Measurements from ENCODE around the gene TRAPPC3L.
A peak's percentile ranks its signal among the peaks of the same experiment; 100 is the strongest.
"Not testable (repeated sequence)": the region's sequence is repeated elsewhere in the genome, so short reads cannot be mapped to it uniquely, and the experiment has no call there.

TRAPPC3L gene

GRCh38 chr6:116500969-116501433 is 44.5 kb downstream of the TRAPPC3L start:
- H3K4me3 ChIP-seq (ENCODE audit: low read depth, low read length): no peak overlapping the region
- in situ Hi-C loops (cut with HindIII; ENCODE audit: low pct_ligation_motif_present, low sequenced_read_pairs): no loop called here
- peak; percentile 21 for DNase-seq
- H3K27me3 ChIP-seq (replicated peaks): no peaks in the 10 kb centered on the region
- TF ChIP-seq CTCF (IDR thresholded peaks at IDR 0.05; ENCODE audit: low read depth, low read length, missing control alignments): no peak
- no peak overlapping the region for H3K27ac ChIP-seq
- H3K36me3 ChIP-seq (replicated peaks): no peaks in the 10 kb centered on the region

DNA sequence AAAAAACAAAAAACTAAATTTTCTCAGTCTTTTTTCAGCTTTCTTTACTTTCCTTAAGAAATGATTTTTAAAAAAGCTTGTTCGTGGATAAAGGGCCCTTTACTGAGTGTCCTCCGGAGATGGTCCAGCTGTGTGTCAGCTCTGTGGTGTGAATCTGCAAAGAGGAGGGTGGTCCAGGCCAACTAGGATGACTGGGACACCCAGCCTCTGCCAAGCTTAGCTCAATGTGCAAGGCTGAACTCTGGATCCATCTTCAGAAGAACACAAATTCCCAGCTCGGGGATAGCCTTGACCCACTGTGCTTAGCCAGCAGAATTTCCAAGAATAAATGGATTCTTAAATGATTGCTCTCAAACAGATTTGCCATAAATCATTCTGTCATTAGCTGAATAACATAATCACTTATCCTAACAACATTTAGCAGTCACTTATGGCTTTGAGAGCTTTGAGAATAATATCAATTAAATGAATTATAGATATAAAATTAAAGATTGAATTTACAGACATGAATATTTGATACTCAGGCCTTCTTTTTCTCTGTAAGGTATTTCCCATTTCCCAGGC is 48.3 kb downstream of the TRAPPC3L start:
- in situ Hi-C loops (cut with HindIII; ENCODE audit: low pct_ligation_motif_present, low sequenced_read_pairs): no loop called here
- TF ChIP-seq CTCF (IDR thresholded peaks at IDR 0.05; ENCODE audit: low read depth, low read length, missing control alignments): no peak
- DNase-seq: no peak

GRCh38 chr6:116495161-116495560 is 50.3 kb downstream of the TRAPPC3L start:
- DNase-seq; H3K4me3 ChIP-seq (ENCODE audit: low read depth, low read length); H3K27ac ChIP-seq; H3K27me3 ChIP-seq (replicated peaks); H3K36me3 ChIP-seq (replicated peaks); in situ Hi-C loops (cut with HindIII; ENCODE audit: low pct_ligation_motif_present, low sequenced_read_pairs): not testable (repeated sequence)

More for the DNA sequence above, 48.3 kb downstream of the TRAPPC3L start:
- H3K27ac ChIP-seq: no peak overlapping the region
- no peaks in the 10 kb centered on the region for H3K36me3 ChIP-seq (replicated peaks)
- H3K4me3 ChIP-seq (ENCODE audit: low read depth, low read length): no peak overlapping the region
- H3K27me3 ChIP-seq (replicated peaks): no peaks in the 10 kb centered on the region

DNA sequence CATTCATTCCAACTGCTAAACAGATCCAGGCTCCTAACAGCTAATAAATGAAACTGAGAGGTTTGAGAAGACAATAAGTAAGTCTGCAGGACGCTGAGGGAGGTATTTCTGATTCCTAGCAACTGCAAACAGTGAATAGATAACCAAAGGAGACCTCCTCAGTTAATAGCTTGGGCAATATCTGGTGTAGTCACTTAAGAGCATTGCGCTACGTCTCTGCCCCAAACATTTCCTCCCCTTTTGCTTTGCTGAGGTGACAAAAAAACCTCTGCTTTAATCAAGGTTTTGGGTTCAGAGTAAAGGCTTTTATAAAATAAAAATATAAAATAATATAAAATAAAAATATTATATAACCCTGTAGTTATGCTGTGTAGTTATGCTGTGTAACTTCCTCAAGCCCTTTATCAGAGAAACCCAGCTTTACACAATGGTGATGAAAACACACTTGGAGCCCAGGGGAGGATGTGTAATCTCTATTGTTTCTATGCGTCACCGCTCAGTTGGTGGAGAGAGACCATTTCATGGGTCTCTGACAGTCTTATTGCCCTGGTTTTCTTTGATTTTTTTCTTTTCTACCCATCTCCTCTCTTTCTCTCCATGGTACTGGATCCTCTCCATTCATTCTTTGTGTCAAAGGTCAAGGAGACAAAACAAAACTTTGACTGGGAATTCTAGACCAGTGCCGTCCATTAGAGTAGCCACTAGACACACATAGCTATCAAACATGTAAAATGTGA is 53.0 kb downstream of the TRAPPC3L start:
- Histone ChIP-seq H3K36me3 (replicated peaks) (no peaks in the 10 kb centered on the region), H3K4me3 (ENCODE audit: low read depth, low read length) (no peak overlapping the region), H3K27ac (no peak overlapping the region), H3K27me3 (replicated peaks) (no peaks in the 10 kb centered on the region)
- DNase-seq: no peak
- in situ Hi-C loops (cut with HindIII; ENCODE audit: low pct_ligation_motif_present, low sequenced_read_pairs): no loop called here
- no peak for TF ChIP-seq CTCF (IDR thresholded peaks at IDR 0.05; ENCODE audit: low read depth, low read length, missing control alignments)

DNA sequence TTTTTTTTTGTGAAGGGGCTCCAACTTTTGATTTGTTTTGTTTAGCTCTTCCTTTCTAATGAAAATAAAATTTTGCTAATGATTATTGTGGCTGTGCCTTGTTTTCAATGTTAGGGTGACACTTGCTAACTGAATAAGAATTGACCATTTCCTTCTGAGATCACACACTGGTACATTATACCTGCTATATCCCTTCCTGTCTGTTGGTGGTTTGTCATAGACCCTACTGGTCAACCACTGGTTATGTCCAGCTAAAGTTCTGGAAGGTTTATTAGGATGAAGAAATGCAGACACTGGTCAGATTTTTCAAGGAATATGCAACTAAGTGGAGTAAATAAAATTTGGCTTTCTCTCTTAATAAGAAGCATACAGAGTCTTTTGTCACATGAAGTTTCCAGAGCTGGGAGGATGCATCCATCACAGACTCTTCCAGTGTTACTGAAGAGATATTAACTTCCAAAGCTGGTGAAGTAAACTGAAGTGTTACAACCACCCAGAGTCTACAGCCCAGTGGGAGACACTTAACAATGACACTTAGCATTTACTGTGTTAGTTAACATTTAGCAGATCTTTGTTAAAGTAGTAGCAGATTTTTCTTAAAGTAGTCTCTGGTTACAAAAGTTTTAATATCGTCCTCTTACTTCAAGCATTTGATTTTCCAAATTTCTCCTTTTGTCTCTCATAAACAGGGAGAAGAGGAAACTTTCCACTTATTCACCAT is 53.7 kb downstream of the TRAPPC3L start:
- no peak overlapping the region for H3K4me3 ChIP-seq (ENCODE audit: low read depth, low read length)
- H3K36me3 ChIP-seq (replicated peaks): no peaks in the 10 kb centered on the region
- no peak for DNase-seq
- TF ChIP-seq CTCF (IDR thresholded peaks at IDR 0.05; ENCODE audit: low read depth, low read length, missing control alignments): no peak
- in situ Hi-C loops (cut with HindIII; ENCODE audit: low pct_ligation_motif_present, low sequenced_read_pairs): no loop called here
- no peak overlapping the region for H3K27ac ChIP-seq
- H3K27me3 ChIP-seq (replicated peaks): no peaks in the 10 kb centered on the region

DNA sequence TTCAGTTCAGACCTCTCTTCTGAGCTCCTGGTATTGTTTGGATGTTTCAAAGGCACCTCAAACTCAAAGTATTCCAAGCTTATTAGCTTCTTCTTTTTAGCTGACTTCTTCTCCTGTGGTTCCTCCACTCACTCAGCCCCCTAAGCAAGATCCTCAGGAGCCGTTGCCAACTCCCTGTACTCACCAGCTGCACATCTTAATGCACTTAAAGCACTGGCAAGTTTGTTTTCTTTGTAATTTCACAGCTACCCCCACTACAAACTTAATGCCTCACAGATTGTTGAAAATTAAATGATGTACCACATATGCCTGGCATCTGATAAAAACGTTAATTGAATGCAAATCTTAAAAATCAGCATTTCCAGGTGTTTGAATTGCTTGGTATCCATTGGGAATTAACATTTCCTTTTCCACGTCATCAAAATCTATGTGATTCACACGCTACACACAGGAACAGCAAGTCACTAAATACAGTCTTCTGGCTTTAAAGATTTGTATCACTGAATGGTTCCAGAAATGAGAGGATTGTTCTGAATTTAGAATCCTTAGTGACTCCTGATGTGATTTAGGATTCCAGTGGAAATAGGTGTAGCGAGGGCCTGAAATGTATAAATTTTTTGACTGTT is 59.8 kb downstream of the TRAPPC3L start:
- H3K36me3 ChIP-seq (replicated peaks): no peaks in the 10 kb centered on the region
- in situ Hi-C loops (cut with HindIII; ENCODE audit: low pct_ligation_motif_present, low sequenced_read_pairs): no loop called here
- no peak for TF ChIP-seq CTCF (IDR thresholded peaks at IDR 0.05; ENCODE audit: low read depth, low read length, missing control alignments)
- H3K4me3 ChIP-seq (ENCODE audit: low read depth, low read length): no peak overlapping the region
- H3K27me3 ChIP-seq (replicated peaks): no peaks in the 10 kb centered on the region
- DNase-seq: no peak
- H3K27ac ChIP-seq: no peak overlapping the region

All from brain microvascular endothelial cell (primary cell).